Peyer's patch (tissue), 4 donors: ENCODE results near the gene OXNAD1.

ENCODE experiments used
- CTCF ChIP-seq, 6 experiments: fragments of 450-650 bp in 4 of 6; fragments of 200-600 bp in 2 of 6; sonication (generic) in 1 of 6; IDR thresholded peaks; one replicate each; pipeline ENCODE4 v1.5.1; 2017 to 2019; ENCODE audit warnings: antibody characterized with exemption in 6 of 6, mild to moderate bottlenecking in 3 of 6, moderate library complexity in 1 of 6
- POLR2A ChIP-seq, 2 donors: fragments of 450-650 bp; IDR thresholded peaks; one replicate each; pipeline ENCODE4 v1.5.1; 2017; ENCODE audit warnings: antibody characterized with exemption in 2 of 2, mild to moderate bottlenecking in 2 of 2, moderate library complexity in 2 of 2

- TF ChIP-seq CTCF (IDR thresholded peaks at IDR 0.05) (no peak), POLR2A (IDR thresholded peaks at IDR 0.05) (no peak)
Measured at GRCh38 chr3:16297997-16298885, 33.2 kb downstream of the OXNAD1 start.
